HG02943 (cell line): Measurements from ENCODE around the gene GBP5.

ENCODE experiments used
- ATAC-seq: cut with Tn5 transposase; IDR thresholded peaks from one replicate; pipeline ENCODE4 v1.9.1; 2021; ENCODE audit warnings: mild to moderate bottlenecking, low read depth, moderate library complexity; ENCODE audit not compliant: unreplicated experiment

GBP5 gene, protein sequence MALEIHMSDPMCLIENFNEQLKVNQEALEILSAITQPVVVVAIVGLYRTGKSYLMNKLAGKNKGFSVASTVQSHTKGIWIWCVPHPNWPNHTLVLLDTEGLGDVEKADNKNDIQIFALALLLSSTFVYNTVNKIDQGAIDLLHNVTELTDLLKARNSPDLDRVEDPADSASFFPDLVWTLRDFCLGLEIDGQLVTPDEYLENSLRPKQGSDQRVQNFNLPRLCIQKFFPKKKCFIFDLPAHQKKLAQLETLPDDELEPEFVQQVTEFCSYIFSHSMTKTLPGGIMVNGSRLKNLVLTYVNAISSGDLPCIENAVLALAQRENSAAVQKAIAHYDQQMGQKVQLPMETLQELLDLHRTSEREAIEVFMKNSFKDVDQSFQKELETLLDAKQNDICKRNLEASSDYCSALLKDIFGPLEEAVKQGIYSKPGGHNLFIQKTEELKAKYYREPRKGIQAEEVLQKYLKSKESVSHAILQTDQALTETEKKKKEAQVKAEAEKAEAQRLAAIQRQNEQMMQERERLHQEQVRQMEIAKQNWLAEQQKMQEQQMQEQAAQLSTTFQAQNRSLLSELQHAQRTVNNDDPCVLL

GRCh38 chr1:89272269-89273041 lies at the start of gene GBP5:
Gene GBP5 (minus strand): TSS chr1:89272860. CDS start chr1:89269555, 3,305 bp downstream.
- ATAC-seq = peak; percentile 80

DNA sequence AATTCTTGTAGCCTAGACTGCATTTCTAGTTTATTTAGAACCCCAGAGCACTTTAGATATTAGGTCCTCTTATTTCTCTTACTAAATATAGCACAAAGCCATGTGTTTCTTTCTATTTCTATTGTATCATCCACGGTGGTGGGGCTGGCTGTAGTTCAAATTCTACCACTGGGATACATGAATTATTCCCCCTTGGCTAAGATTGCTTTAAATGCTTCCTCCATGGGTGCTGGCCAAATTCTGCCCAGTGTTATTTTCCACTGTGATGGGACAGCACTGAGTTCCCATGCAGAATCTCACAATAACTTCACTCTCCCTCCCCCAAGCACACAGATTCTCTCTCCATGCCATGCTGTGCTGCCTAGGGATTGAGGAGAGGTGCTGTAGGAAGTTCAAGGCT lies 49.7 kb upstream of the GBP5 start:
- no peak for ATAC-seq

GRCh38 chr1:89312572-89312971 lies 39.9 kb upstream of the GBP5 start:
- ATAC-seq = no peak

DNA sequence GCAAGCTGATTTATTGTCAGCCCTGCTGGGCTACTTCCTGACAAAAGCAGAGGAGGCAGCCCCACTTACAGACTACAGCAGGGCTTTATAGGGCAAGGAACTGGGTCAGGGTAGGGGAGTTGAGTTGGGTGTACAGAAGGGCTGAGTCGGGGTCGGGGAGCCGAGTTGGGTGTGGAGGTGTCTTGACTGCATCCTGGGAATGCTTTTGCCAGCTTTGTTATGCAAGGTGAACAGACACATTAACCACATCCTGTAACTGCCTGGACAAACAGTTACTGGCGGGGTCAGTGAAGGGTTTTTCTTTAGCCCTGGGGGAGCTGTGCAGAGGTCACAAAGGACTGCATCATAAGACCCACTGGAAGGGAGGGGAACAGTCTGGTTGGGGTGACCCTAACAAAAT lies 39.1 kb upstream of the GBP5 start:
- no peak for ATAC-seq

DNA sequence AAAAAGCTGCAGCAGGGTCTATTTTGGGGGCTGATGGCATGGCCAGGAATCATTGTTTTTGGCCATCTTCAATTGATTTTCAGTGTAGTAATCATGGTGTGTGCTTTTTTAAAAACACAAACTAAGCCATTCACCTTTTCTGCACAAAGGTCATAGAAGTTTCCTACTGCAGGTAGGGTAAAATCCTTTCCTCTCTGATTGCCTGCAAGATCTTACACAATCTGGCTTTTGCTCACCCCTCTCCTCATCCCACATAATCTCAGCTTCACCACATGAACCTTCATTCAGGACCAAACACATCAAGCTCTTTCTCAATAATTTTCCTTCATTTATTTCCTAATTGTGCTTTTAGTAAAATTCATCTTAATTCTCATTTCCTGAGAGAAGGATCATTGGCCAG lies 38.3 kb upstream of the GBP5 start:
- peak; percentile 7 for ATAC-seq

DNA sequence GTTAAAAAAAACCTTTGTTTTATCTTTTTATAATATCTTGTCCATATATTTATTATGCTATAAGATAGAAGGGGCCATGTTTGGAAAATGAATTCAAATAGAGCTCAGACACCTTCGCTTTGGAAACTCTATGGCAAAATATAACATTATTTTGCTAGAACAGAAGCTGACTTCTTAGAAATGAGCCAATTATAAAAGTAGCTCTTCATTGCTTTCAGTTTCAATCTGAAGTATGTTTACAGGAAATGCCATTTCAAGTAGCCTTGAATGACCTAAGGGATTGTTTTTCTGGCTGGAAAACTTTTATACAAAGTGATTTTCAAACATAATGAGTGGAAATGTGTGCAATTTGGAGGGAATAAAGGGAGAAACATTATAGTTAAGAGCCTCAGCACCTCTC lies 37.8 kb upstream of the GBP5 start:
- peak; percentile 81 for ATAC-seq

GRCh38 chr1:89309828-89310227 lies 37.2 kb upstream of the GBP5 start:
- no peak for ATAC-seq

GRCh38 chr1:89306273-89306672 lies 33.6 kb upstream of the GBP5 start:
- ATAC-seq = no peak

DNA sequence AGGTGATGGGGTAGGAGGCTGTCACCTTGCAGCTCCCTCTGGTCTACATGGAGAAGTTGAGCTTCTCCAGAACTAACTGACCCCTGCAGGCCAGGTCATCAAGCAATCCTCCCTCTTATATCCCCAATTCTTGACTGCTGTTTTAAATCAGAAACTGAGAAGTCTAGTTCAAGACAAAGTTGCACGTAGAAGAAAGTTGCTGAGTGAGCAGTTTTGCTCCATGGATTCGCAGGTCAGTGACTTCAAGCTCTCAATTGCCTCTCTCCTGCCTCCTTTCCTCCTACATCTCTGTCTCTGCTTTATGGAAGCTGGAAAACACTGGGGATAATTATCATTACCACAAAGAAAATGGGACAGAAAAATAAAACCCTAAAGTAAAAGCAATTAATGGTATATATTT lies 32.8 kb upstream of the GBP5 start:
- no peak for ATAC-seq

- ATAC-seq = no peak
Observed at GRCh38 chr1:89304572-89305230, 32.0 kb upstream of the GBP5 start.

GRCh38 chr1:89302697-89303332 lies 30.2 kb upstream of the GBP5 start:
- no peak for ATAC-seq

GRCh38 chr1:89299739-89300463 lies 27.2 kb upstream of the GBP5 start:
- ATAC-seq = peak; percentile 89

DNA sequence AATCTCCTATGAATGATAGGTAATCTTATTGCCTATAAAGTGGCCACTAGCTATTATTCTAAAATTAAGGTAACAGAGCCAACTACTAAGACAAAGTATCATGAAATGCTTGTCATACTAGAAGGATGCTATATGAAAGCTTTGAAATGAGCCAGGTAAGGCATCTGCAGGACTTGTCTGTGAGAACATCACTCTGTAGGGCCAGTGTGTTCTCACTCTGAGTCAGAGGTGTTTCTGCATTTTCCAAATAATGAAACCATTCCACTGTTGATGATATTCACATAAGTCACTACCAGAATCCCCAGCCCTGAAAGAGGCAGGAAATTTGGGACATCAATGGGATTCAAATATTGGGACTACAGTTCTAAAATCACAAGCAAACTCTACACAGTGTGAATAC lies 25.8 kb upstream of the GBP5 start:
- ATAC-seq = no peak

DNA sequence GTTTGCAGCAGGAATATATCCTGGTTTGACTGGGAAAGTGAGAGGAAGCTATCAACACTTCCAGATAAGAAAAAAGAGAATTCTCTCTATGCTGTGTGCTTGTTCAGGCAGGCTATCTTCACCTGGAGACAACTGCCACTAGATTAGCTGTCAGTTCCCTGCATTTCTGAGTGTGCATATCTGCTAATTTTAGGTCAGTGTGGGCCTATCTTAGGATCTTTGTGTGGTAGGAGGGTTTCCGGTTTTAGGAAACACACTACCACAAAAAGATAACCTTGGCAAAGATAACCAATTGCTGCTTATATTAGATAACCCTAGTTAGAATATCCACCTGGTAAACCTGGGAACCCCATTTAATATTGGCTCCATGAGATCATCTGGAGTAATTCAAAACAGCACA lies 22.5 kb upstream of the GBP5 start:
- ATAC-seq = no peak

- ATAC-seq = no peak
Observed at GRCh38 chr1:89291276-89291675, 18.6 kb upstream of the GBP5 start.

DNA sequence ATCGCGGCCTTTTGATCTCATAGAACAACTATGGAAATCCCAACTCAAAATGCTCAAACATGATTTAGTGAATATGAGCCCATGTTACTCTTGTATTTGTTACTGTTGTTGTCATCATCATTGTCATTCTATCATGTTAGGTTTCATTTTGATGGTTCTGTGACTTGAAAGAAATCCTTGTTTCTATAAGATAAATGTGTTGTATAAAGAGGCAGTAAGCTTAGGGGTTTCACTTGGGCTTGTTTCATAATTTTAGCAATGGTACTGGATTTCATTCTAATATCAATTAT lies 15.3 kb upstream of the GBP5 start:
- ATAC-seq = no peak

DNA sequence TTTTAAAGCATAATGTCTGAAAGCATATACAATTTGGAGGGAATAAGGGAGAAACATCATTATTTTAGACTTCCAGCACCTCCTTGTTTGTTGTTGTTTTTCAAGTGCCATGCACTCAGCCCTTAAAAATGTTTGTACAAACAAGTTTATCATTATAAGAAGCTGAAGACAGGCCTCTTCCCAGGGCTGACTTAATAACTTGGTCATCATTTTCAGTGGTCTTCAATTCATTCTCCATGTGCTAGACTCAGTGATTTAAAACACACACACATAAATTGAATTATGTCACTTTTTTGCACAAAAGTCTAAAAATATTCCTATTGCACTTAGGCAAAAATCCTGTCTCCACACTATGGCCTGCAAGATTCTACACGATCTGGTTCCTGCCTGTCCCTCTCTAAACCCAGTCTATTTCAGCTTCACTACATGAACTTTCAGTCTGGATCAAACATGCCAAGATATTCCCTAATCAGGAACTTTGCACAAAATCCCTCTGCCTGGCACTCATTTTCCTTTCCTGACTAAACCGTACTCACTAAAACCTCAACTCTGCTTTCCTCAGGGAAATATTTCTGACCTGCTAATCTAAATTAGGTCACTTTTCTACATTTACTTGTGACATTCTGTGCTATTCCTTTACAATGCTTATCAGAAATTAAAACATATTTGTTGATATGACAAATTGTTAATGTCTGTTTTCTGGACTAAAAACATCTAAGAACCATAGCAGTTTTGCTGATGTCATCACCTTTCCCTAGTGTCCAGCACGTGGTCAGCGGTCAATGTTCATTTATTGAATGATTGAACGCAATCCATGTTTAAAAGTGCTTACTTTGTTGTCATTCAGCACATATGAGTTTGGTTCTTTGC lies 14.8 kb upstream of the GBP5 start:
- ATAC-seq = no peak

- peak; percentile 93 for ATAC-seq
Observed at GRCh38 chr1:89286549-89287180, 14.0 kb upstream of the GBP5 start.
